GM23338 (cell line): Measurements from ENCODE around the gene CES1.

Source experiments
- EZH2 ChIP-seq: fragments of 200-600 bp; sonication (generic); IDR thresholded peaks from one replicate; pipeline ENCODE4 v1.8.0; 2017; ENCODE audit warnings: antibody characterized with exemption, mild to moderate bottlenecking, low read depth; ENCODE audit not compliant: unreplicated experiment
- POLR2AphosphoS5 ChIP-seq: IDR thresholded peaks from 2 replicates; pipeline ENCODE4 v1.6.1; 2016; ENCODE audit warnings: antibody characterized with exemption, low read depth
- ZNF331 ChIP-seq: fragments of 250-450 bp; sonication (Bioruptor Pico); IDR thresholded peaks from 2 replicates; pipeline ENCODE4 v1.5.0; 2020; ENCODE audit warnings: low read depth, mild to moderate bottlenecking, moderate library complexity
- TF ChIP-seq, protein P1 (sequence below), 2 experiments: fragments of 200-600 bp in 1 of 2; sonication (generic) in 1 of 2; conservative IDR thresholded peaks; 2 replicates each; pipeline versions ENCODE4 v1.5.1 to v1.6.1; 2016 to 2017; ENCODE audit warnings: antibody characterized with exemption in 2 of 2, low read depth in 2 of 2, mild to moderate bottlenecking in 2 of 2, moderate library complexity in 1 of 2

GRCh38 chr16:55809386-55809785 lies 23.5 kb downstream of the CES1 start:
- TF ChIP-seq EZH2 (no peak), POLR2AphosphoS5 (no peak), ZNF331 (CRISPR knock-in tag) (no peak)
- TF ChIP-seq, protein P1, sequence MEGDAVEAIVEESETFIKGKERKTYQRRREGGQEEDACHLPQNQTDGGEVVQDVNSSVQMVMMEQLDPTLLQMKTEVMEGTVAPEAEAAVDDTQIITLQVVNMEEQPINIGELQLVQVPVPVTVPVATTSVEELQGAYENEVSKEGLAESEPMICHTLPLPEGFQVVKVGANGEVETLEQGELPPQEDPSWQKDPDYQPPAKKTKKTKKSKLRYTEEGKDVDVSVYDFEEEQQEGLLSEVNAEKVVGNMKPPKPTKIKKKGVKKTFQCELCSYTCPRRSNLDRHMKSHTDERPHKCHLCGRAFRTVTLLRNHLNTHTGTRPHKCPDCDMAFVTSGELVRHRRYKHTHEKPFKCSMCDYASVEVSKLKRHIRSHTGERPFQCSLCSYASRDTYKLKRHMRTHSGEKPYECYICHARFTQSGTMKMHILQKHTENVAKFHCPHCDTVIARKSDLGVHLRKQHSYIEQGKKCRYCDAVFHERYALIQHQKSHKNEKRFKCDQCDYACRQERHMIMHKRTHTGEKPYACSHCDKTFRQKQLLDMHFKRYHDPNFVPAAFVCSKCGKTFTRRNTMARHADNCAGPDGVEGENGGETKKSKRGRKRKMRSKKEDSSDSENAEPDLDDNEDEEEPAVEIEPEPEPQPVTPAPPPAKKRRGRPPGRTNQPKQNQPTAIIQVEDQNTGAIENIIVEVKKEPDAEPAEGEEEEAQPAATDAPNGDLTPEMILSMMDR (conservative IDR thresholded peaks at IDR 0.05; ENCODE audit: low read depth in 2 of 2) = no peak
